ENCODE results near the gene PRR20G. TPM values are rescaled to one million over a fixed set of nuclear protein-coding genes. Genes with fewer than 3 reads are reported as not detected.
A peak's percentile ranks its signal among the peaks of the same experiment; 100 is the strongest.
"Not testable (repeated sequence)": the region's sequence is repeated elsewhere in the genome, so short reads cannot be mapped to it uniquely, and the experiment has no call there.

Gene PRR20G
- total and polyA plus RNA-seq, 10 donors, result not detected

DNA sequence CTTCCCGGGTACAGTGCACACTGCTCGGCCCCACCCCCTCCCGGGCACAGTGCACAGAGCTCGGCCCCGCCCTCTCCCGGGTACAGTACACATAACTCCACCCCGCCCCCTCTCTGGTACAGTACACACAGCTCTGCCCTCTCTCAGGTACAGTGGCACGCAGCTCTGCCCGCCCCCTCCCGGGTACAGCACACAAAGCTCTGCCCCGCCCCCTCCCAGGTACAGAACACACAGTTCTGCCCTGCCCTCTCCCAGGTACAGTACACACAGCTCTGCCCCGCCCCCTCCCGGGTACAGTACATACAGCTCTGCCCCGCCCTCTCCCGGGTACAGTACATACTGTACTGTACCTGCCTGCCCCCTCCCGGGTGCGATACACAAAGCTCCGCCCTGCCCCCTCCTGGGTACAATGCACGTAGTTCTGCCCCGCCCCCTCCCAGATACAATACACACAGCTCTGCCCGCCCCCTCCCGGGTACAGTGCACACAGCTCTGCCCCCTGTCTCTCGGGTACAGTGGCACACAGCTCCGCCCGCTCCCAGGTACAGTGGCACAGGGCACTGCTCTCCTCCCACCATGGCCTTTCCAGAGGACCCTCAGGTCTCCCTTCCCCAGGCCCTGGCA lies 16.4 kb upstream of the PRR20G start:
- intact Hi-C loops (cut with DNase I; ENCODE audit: low total_unique reads), result no loop called here
- Histone ChIP-seq H3K4me3 (no peak overlapping the region), H3K27ac (no peak overlapping the region), H3K27me3 (replicated peaks in 1 of 7) (peaks cover 0 to 41% (median 0%) of the 10 kb centered on the region in 7 donors), H3K4me1 (no peaks in the 10 kb centered on the region), H3K9me3 (no peaks in the 10 kb centered on the region), H3K36me3 (no peaks in the 10 kb centered on the region)
- no peak for DNase-seq
- 60 to 81% (median 79%) methylated on average over 18 to 25 of the region's 25 CpGs for WGBS, 5 donors
- TF ChIP-seq POLR2A (IDR thresholded peaks at IDR 0.05), result no peak
- TF ChIP-seq POLR2AphosphoS5 (IDR thresholded peaks at IDR 0.05), result no peak
- TF ChIP-seq, protein P1, sequence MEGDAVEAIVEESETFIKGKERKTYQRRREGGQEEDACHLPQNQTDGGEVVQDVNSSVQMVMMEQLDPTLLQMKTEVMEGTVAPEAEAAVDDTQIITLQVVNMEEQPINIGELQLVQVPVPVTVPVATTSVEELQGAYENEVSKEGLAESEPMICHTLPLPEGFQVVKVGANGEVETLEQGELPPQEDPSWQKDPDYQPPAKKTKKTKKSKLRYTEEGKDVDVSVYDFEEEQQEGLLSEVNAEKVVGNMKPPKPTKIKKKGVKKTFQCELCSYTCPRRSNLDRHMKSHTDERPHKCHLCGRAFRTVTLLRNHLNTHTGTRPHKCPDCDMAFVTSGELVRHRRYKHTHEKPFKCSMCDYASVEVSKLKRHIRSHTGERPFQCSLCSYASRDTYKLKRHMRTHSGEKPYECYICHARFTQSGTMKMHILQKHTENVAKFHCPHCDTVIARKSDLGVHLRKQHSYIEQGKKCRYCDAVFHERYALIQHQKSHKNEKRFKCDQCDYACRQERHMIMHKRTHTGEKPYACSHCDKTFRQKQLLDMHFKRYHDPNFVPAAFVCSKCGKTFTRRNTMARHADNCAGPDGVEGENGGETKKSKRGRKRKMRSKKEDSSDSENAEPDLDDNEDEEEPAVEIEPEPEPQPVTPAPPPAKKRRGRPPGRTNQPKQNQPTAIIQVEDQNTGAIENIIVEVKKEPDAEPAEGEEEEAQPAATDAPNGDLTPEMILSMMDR (IDR thresholded peaks at IDR 0.05 in 8 of 11, conservative IDR thresholded peaks at IDR 0.05 in 3 of 11), result no peak

DNA sequence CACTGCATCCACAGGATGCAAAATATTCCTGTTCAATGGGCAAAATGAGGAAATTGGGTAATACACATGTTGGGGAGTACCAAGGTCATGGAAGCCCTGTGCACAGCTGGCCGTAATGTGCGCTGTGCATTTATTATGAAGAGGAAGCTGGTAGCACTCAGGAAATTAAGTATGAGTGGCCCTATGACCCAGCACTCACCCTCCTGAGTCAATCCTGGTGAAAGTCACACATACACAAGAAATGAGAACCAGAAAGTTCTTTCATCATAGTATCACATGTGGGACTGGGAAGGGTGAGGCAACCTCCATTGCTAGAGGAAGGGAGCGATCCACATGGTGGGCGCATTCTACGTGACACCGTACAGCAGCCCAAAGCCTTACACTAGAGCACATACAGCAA lies 11.4 kb upstream of the PRR20G start:
- no peak overlapping the region for H3K27ac ChIP-seq
- TF ChIP-seq, protein P1 (IDR thresholded peaks at IDR 0.05 in 8 of 11, conservative IDR thresholded peaks at IDR 0.05 in 3 of 11), result no peak
- TF ChIP-seq POLR2A (IDR thresholded peaks at IDR 0.05) (no peak), POLR2AphosphoS5 (IDR thresholded peaks at IDR 0.05) (peak in 1 of 3 donors; percentile 28)
- no peak for DNase-seq
- intact Hi-C loops (cut with DNase I; ENCODE audit: low total_unique reads), result no loop called here
- H3K36me3 ChIP-seq, result no peaks in the 10 kb centered on the region
- peaks cover 0 to 5% (median 0%) of the 10 kb centered on the region in 6 donors for H3K4me1 ChIP-seq
- H3K27me3 ChIP-seq (replicated peaks in 1 of 7), result peaks cover 0 to 16% (median 0%) of the 10 kb centered on the region in 7 donors
- H3K4me3 ChIP-seq, result no peak overlapping the region
- no peaks in the 10 kb centered on the region for H3K9me3 ChIP-seq
- 42 to 72% (median 52%) methylated on average over 6 of the region's 6 CpGs for WGBS, 5 donors

DNA sequence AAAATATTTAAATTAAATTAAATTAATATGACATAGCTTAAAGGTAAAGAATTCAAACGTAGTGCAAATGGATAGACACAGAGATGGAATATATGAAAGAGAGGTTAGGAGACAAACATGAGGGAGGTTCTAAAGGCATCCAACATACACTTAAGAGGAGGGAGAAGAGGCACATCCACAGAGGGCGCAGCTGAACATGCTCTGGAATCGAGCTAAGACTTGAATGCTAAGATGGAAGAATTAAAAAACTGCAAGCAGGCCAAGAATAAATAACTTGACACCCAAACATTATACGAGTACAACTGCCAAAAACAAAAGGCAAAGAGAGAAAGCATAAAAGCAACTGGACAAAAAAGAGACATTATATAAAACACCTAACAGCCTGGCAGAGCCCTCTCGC lies 9.1 kb upstream of the PRR20G start:
- Histone ChIP-seq H3K4me3 (no peak overlapping the region), H3K27me3 (replicated peaks in 1 of 7) (peaks cover 0 to 14% (median 0%) of the 10 kb centered on the region in 7 donors), H3K4me1 (peaks cover 0 to 5% (median 0%) of the 10 kb centered on the region in 6 donors), H3K27ac (no peak overlapping the region), H3K36me3 (no peaks in the 10 kb centered on the region), H3K9me3 (no peaks in the 10 kb centered on the region)
- no peak for DNase-seq
- no peak for TF ChIP-seq POLR2AphosphoS5 (IDR thresholded peaks at IDR 0.05)
- no peak for TF ChIP-seq POLR2A (IDR thresholded peaks at IDR 0.05)
- TF ChIP-seq, protein P1 (IDR thresholded peaks at IDR 0.05 in 8 of 11, conservative IDR thresholded peaks at IDR 0.05 in 3 of 11), result no peak
- WGBS, 5 donors, result 74 to 82% (median 79%) methylated on average over 5 of the region's 5 CpGs
- intact Hi-C loops (cut with DNase I; ENCODE audit: low total_unique reads), result no loop called here

DNA sequence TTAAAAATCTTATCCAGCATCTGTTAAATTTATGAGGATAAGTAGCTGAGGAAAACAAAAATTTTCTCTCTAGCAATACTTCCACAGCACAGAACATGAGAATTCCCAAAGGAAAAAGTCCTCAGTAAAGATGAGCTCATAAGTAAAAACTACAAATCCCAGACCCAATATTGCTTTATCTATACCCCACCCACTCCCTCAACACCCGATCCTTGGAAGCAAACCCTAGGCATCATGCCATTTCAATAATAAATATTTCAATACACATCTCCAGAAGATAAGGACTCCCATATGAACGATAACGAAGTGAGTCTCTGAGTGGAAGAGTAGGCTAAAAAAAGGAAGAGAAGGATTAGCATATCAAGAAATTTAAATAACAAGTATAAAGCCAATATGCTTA lies 8.3 kb upstream of the PRR20G start:
- TF ChIP-seq POLR2AphosphoS5 (IDR thresholded peaks at IDR 0.05), result no peak
- no peak for TF ChIP-seq POLR2A (IDR thresholded peaks at IDR 0.05)
- TF ChIP-seq, protein P1 (IDR thresholded peaks at IDR 0.05 in 8 of 11, conservative IDR thresholded peaks at IDR 0.05 in 3 of 11), result no peak
- intact Hi-C loops (cut with DNase I; ENCODE audit: low total_unique reads), result no loop called here
- DNase-seq, result no peak
- H3K4me1 ChIP-seq, result peaks cover 0 to 5% (median 0%) of the 10 kb centered on the region in 6 donors
- H3K4me3 ChIP-seq, result no peak overlapping the region
- 75 to 93% (median 81%) methylated on average over 3 of the region's 3 CpGs for WGBS, 5 donors
- peaks cover 0 to 3% (median 0%) of the 10 kb centered on the region in 8 donors for H3K9me3 ChIP-seq
- H3K36me3 ChIP-seq, result no peaks in the 10 kb centered on the region
- H3K27me3 ChIP-seq (replicated peaks in 1 of 7), result peaks cover 0 to 14% (median 0%) of the 10 kb centered on the region in 7 donors
- no peak overlapping the region for H3K27ac ChIP-seq

DNA sequence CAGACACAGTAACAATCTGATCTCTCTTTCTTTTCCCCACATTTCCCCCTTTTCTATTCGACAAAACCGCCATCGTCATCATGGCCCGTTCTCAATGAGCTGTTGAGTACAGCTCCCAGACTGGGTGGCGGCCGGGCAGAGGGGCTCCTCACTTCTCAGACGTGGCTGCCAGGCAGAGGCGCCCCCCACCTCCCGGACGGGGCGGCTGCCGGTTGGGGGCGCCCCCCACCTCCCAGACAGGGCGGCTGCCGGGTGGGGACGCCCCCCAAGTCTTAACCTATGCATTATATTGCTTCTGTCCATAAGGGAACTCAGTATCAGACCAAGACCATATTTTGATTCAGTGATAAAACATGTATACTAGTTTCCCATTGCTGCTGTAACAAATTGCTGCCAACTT lies 5.8 kb upstream of the PRR20G start:
- H3K4me1 ChIP-seq; H3K9me3 ChIP-seq; H3K27ac ChIP-seq; DNase-seq; H3K4me3 ChIP-seq; H3K36me3 ChIP-seq; intact Hi-C loops (cut with DNase I; ENCODE audit: low total_unique reads): not testable (repeated sequence)
- WGBS, 5 donors, result 82 to 89% (median 87%) methylated on average over 16 of the region's 16 CpGs
- peaks cover 0 to 14% (median 0%) of the 10 kb centered on the region in 7 donors for H3K27me3 ChIP-seq (replicated peaks in 1 of 7)
